Sigmoid colon (tissue), 7 donors: ENCODE data around the gene IRF4. TPM values are rescaled to one million over a fixed set of nuclear protein-coding genes. Genes with fewer than 3 reads are reported as not detected.

Source experiments
- DNase-seq: peaks from one replicate; pipeline ENCODE4 v3.0.0-alpha.2; 2019
- H3K27ac ChIP-seq, 4 donors: fragments of 200-600 bp; sonication (generic); one replicate each; pipeline ENCODE4 v1.5.1; 2016 to 2019; ENCODE audit warnings: mild to moderate bottlenecking in 1 of 4
- H3K27me3 ChIP-seq, 3 donors: fragments of 200-600 bp; sonication (generic); one replicate each; pipeline ENCODE4 v1.5.1; 2019; ENCODE audit warnings: mild to moderate bottlenecking in 1 of 3
- H3K36me3 ChIP-seq, 4 donors: fragments of 200-600 bp; sonication (generic); one replicate each; pipeline ENCODE4 v1.5.1; 2016 to 2019
- H3K4me1 ChIP-seq, 4 donors: fragments of 200-600 bp; sonication (generic); one replicate each; pipeline ENCODE4 v1.5.1; 2017 to 2019
- H3K4me3 ChIP-seq, 4 donors: fragments of 200-600 bp; sonication (generic); one replicate each; pipeline ENCODE4 v1.5.1; 2017 to 2019; ENCODE audit warnings: mild to moderate bottlenecking in 2 of 4, moderate library complexity in 1 of 4
- H3K9me3 ChIP-seq, 4 donors: fragments of 200-600 bp in 3 of 4; sonication (generic) in 3 of 4; one replicate each; pipeline versions ENCODE4 v1.5.1 to v1.6.1; 2013 to 2019
- CTCF ChIP-seq, 4 experiments: fragments of 450-650 bp in 3 of 4; fragments of 200-600 bp in 1 of 4; IDR thresholded peaks; one replicate each; pipeline ENCODE4 v1.5.1; 2016 to 2019; ENCODE audit warnings: antibody characterized with exemption in 4 of 4, mild to moderate bottlenecking in 3 of 4, moderate library complexity in 2 of 4
- EP300 ChIP-seq, 4 donors: sonication (generic); formaldehyde crosslinking; IDR thresholded peaks; one replicate each; pipeline ENCODE4 v1.6.1; 2017; ENCODE audit warnings: antibody characterized with exemption in 4 of 4
- POLR2A ChIP-seq, 2 donors: fragments of 450-650 bp; IDR thresholded peaks; one replicate each; pipeline ENCODE4 v1.6.1; 2016; ENCODE audit warnings: antibody characterized with exemption in 2 of 2, mild to moderate bottlenecking in 2 of 2, moderate library complexity in 2 of 2
- POLR2AphosphoS5 ChIP-seq, 4 donors: sonication (generic); formaldehyde crosslinking; IDR thresholded peaks; one replicate each; pipeline ENCODE4 v1.6.1; 2017; ENCODE audit warnings: antibody characterized with exemption in 4 of 4
- WGBS, 2 donors: extraction: QIAGEN DNeasy Blood & Tissue Kit; methylation state at CpG; one replicate each; pipeline ENCODE4 v1.1.7; 2013; 5-methylcytosine and 5-hydroxymethylcytosine counted together
- intact Hi-C: fragments of 100-400 bp; cut with DNase I; formaldehyde crosslinking; loops from one replicate; pipeline ENCODE4 v1.15.1; 2023
- polyA plus RNA-seq, 3 donors: library from polyadenylated mRNA; stranded (reverse); fragments of 200-250 nt; gene quantifications; one replicate each; pipeline ENCODE4 v1.2.3, GENCODE V29; 2013
- total RNA-seq, 4 donors: library from RNA; depleted of rRNA; stranded (reverse); fragments of >200 nt; gene quantifications; one replicate each; pipeline ENCODE4 v1.1.0, GENCODE V29; 2016
- donor health status: healthy with polysubstance abuse.
- donor health status: Bipolar disorder and iron deficiency.
- donor health status: healthy.

Gene IRF4
- total and polyA plus RNA-seq, 7 donors = 0.28 to 9.3 (median 0.46) TPM

GRCh38 chr6:378090-378957, 13.2 kb upstream of the IRF4 start:
- Histone ChIP-seq H3K36me3 (no peaks in the 10 kb centered on the region), H3K27me3 (peaks cover 0 to 62% (median 31%) of the 10 kb centered on the region in 3 donors), H3K4me3 (no peak overlapping the region), H3K27ac (no peak overlapping the region), H3K9me3 (no peaks in the 10 kb centered on the region), H3K4me1 (peaks cover 0 to 8% (median 0%) of the 10 kb centered on the region in 4 donors)
- 82 to 87% methylated on average over 24 of the region's 24 CpGs for WGBS, 2 donors
- TF ChIP-seq POLR2AphosphoS5 (IDR thresholded peaks at IDR 0.05) (no peak), CTCF (IDR thresholded peaks at IDR 0.05) (no peak), EP300 (IDR thresholded peaks at IDR 0.05) (no peak), POLR2A (IDR thresholded peaks at IDR 0.05) (no peak)
- no peak for DNase-seq
- intact Hi-C loops = no loop called here

- H3K4me1 ChIP-seq = peaks cover 0 to 2% (median 0%) of the 10 kb centered on the region in 4 donors
- peaks cover 0 to 55% (median 25%) of the 10 kb centered on the region in 3 donors for H3K27me3 ChIP-seq
- no peak overlapping the region for H3K27ac ChIP-seq
- no peak for TF ChIP-seq EP300 (IDR thresholded peaks at IDR 0.05)
- no peak for TF ChIP-seq POLR2AphosphoS5 (IDR thresholded peaks at IDR 0.05)
- no peak for TF ChIP-seq CTCF (IDR thresholded peaks at IDR 0.05)
- TF ChIP-seq POLR2A (IDR thresholded peaks at IDR 0.05) = no peak
- no peak for DNase-seq
- intact Hi-C loops = no loop called here
- 69 to 79% methylated on average over 11 of the region's 11 CpGs for whole genome bisulfite sequencing, 2 donors
- no peaks in the 10 kb centered on the region for H3K36me3 ChIP-seq
- no peak overlapping the region for H3K4me3 ChIP-seq
- H3K9me3 ChIP-seq = no peaks in the 10 kb centered on the region
These were observed 12.6 kb upstream of the IRF4 start for GRCh38 chr6:378958-379409.

GRCh38 chr6:379410-380181, 12.0 kb upstream of the IRF4 start:
- peaks cover 0 to 49% (median 19%) of the 10 kb centered on the region in 3 donors for H3K27me3 ChIP-seq
- H3K4me1 ChIP-seq = no peaks in the 10 kb centered on the region
- intact Hi-C loops = no loop called here
- DNase-seq = no peak
- H3K27ac ChIP-seq = no peak overlapping the region
- 69 to 71% methylated on average over 28 of the region's 28 CpGs for WGBS, 2 donors
- no peak overlapping the region for H3K4me3 ChIP-seq
- H3K36me3 ChIP-seq = no peaks in the 10 kb centered on the region
- no peaks in the 10 kb centered on the region for H3K9me3 ChIP-seq
- TF ChIP-seq CTCF (IDR thresholded peaks at IDR 0.05) (no peak), EP300 (IDR thresholded peaks at IDR 0.05) (no peak), POLR2AphosphoS5 (IDR thresholded peaks at IDR 0.05) (no peak), POLR2A (IDR thresholded peaks at IDR 0.05) (no peak)

- Histone ChIP-seq H3K9me3 (no peaks in the 10 kb centered on the region), H3K27ac (no peak overlapping the region), H3K36me3 (no peaks in the 10 kb centered on the region), H3K4me3 (no peak overlapping the region), H3K27me3 (peaks cover 0 to 42% (median 15%) of the 10 kb centered on the region in 3 donors), H3K4me1 (no peaks in the 10 kb centered on the region)
- TF ChIP-seq POLR2AphosphoS5 (IDR thresholded peaks at IDR 0.05) (no peak), CTCF (IDR thresholded peaks at IDR 0.05) (no peak), EP300 (IDR thresholded peaks at IDR 0.05) (no peak)
- DNase-seq = no peak
- 88 to 89% methylated on average over 26 of the region's 26 CpGs for WGBS, 2 donors
- intact Hi-C loops = no loop called here
These were observed 11.0 kb upstream of the IRF4 start for GRCh38 chr6:380234-381218.
